ENCODE results near the gene EPHA3.

EPHA3 gene

GRCh38 chr3:89449086-89449485, 341.7 kb downstream of the EPHA3 start:
- DNase-seq (ENCODE audit: low spot score): no peak

- no peak for DNase-seq (ENCODE audit: low spot score)
Observed at GRCh38 chr3:89452066-89452465, 344.6 kb downstream of the EPHA3 start.

GRCh38 chr3:89455240-89455639, 347.8 kb downstream of the EPHA3 start:
- DNase-seq (ENCODE audit: low spot score): no peak

GRCh38 chr3:89467898-89468363, 360.5 kb downstream of the EPHA3 start:
- no peak for DNase-seq (ENCODE audit: low spot score)

GRCh38 chr3:89472101-89472500, 364.7 kb downstream of the EPHA3 start:
- no peak for DNase-seq (ENCODE audit: low spot score)

- no peak for DNase-seq (ENCODE audit: low spot score)
Observed at GRCh38 chr3:89474333-89475130, 367.1 kb downstream of the EPHA3 start.

GRCh38 chr3:89488800-89489580, 381.6 kb downstream of the EPHA3 start:
- DNase-seq (ENCODE audit: low spot score): no peak

- DNase-seq (ENCODE audit: low spot score): no peak
Observed at GRCh38 chr3:89490129-89490528, 382.7 kb downstream of the EPHA3 start.

GRCh38 chr3:89494734-89495133, 387.3 kb downstream of the EPHA3 start:
- no peak for DNase-seq (ENCODE audit: low spot score)

- no peak for DNase-seq (ENCODE audit: low spot score)
Observed at GRCh38 chr3:89503891-89504391, 396.5 kb downstream of the EPHA3 start.

GRCh38 chr3:89504432-89504831, 397.0 kb downstream of the EPHA3 start:
- no peak for DNase-seq (ENCODE audit: low spot score)

- no peak for DNase-seq (ENCODE audit: low spot score)
Observed at GRCh38 chr3:89506462-89507103, 399.2 kb downstream of the EPHA3 start.

- DNase-seq (ENCODE audit: low spot score): no peak
Observed at GRCh38 chr3:89521328-89521727, 413.9 kb downstream of the EPHA3 start.

- DNase-seq (ENCODE audit: low spot score): no peak
Observed at GRCh38 chr3:89522155-89522554, 414.7 kb downstream of the EPHA3 start.

GRCh38 chr3:89525609-89526008, 418.2 kb downstream of the EPHA3 start:
- no peak for DNase-seq (ENCODE audit: low spot score)

- DNase-seq (ENCODE audit: low spot score): no peak
Observed at GRCh38 chr3:89527736-89528305, 420.4 kb downstream of the EPHA3 start.

All from HuH-7 (cell line).